ENCODE data around the gene CPSF4L. TPM values are rescaled to one million over a fixed set of nuclear protein-coding genes. Genes with fewer than 3 reads are reported as not detected.

CPSF4L gene
- polyA plus RNA-seq, 4 donors = 0.17 to 0.26 TPM; not detected in 2

DNA sequence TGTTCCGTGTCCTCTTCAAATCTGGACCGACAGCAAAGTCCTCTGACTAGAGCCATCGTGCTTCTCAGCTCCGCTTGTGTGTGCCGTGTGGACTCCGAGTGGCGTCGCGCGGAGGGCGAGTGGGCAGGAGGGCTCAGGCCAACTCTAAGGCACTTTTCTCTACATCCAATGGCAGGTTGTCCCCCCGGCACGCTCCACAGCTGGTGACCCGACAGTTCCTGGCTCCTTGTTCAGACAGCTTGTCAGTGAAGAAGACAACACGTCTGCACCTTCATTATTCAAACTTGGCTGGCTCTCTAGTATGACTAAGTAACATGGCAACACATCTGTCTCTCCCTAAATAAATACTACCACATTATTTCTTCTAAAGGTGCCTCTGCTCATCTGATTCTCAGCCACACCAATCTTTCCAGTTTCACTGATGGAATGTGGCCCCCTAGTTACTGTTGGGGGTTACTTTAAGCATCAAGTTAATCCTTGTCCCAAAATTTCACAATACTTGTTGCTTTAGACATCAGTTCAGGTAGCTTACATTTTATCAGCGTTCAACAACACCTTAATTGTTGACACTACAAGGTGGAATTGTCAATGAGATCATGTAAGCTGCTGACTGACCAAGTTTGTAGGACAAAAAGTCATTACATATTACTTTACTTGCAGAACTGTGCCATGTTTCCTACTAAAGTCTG, 53.4 kb downstream of the CPSF4L start:
- DNase-seq (ENCODE audit: low read depth in 4 of 4, low spot score in 3 of 4) = no peak

DNA sequence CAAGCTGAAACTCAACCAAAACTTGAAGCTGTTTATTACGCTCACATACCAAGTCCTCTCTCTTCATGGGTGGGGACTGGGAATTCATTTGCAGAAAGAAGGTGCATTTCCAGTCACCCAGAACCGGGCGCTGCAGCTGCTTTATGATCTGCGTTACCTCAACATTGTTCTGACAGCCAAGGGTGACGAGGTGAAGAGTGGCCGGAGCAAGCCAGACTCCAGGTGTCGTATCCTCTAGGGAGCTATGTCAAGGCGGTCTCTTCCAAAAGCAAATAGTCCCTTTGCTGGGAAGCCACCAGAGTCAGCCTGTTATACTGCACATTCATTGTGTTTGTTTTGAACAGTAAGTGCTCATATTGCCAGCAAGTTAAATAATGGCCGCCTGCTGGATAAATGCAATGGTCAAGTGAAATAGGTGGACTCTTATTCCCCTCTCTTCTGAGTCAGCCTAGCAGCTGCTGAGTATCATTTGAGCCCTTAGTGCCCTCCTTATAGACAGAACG, 56.2 kb downstream of the CPSF4L start:
- DNase-seq (ENCODE audit: low read depth in 4 of 4, low spot score in 3 of 4) = no peak

DNA sequence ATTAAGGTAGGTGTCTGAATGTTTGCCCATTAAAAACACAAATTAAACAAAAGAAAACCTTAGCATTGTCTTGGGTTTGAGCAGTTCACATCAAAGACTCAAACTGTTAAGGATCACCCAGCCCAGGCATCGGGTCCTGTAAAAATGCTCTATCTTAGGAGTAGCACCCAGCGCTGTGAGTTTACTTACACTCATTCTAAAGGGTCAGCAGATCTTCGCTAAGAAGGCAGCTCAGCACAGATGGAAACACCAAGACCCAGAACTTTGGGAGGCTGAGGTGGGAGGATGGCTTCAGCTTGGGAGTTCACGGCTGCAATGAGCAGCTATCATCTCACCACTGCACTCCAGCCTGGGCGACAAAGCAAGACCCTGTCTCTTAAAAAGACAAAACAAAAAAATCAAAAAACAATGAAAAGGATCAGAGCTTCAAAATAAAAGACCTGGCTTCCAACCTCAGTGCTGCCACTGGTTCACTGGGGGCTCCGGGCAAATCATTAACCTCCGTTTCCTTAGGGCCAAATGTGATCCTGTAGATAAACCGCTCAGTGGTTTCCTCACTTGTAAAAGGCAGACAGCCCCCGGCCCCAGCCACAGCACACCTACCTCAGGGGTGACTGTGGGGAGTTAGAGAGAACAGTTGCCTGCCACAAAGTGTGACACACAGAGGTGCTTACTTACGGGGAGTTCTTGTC, 57.7 kb downstream of the CPSF4L start:
- DNase-seq (ENCODE audit: low read depth in 4 of 4, low spot score in 3 of 4) = no peak

DNA sequence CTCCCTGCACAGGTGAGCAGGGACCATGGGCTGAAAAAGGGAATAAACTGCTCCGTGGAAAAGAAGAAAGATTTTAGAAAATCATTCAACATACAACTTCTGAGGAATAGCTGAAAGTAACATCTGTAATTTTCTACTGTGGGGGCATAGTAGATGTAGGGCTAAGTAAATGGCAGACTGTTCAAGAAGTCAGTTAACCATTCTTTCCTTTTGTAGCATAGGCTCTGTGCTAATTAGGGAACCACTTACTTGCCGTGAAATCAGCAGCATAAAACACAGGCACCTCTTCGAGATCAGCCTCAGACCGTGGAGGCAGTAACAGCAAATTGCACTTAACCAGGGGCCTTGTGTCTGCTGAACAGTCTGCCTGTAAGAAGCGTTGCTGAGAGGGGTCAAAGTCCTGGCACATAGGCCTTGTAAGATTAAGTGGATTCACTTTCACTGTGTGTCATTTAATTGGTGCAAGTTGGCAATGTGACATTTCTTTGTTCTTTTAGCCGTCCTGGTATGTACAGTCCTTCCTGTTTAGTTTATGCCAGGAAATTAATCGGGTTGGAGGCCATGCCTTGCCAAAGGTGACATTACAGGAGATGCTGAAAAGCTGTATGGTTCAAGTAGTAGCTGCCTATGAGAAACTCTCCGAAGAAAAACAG, 58.4 kb downstream of the CPSF4L start:
- peak in 1 of 4 donors; percentile 36 for DNase-seq (ENCODE audit: low read depth in 4 of 4, low spot score in 3 of 4)

DNA sequence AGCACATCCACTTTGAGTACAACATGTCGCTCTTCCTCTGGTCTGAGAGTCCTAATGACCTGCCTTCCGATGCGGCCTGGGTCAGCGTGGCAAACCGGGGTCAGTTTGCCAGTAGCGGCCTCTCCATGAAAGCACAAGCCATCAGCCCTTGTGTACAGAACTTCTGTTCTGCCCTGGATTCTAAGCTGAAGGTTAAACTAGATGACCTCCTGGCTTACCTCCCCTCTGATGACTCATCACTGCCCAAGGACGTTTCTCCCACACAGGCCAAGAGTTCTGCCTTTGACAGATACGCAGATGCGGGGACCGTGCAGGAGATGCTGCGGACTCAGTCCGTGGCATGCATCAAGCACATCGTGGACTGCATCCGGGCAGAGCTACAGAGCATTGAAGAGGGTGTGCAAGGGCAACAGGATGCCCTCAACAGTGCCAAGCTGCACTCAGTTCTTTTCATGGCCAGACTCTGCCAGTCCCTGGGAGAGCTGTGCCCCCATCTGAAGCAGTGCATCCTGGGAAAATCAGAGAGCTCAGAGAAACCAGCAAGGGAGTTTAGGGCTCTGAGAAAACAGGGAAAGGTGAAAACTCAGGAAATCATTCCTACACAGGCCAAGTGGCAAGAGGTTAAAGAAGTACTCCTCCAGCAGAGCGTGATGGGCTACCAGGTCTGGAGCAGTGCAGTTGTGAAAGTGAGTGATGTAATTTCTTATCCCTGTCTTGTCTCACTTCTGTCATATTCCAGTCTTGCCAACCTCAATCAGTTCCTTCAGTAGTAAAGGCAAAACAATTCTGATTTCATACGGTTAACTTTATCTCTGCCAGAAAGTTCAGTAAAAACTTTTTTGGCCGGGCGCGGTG, 60.2 kb downstream of the CPSF4L start:
- no peak for DNase-seq (ENCODE audit: low read depth in 4 of 4, low spot score in 3 of 4)

DNA sequence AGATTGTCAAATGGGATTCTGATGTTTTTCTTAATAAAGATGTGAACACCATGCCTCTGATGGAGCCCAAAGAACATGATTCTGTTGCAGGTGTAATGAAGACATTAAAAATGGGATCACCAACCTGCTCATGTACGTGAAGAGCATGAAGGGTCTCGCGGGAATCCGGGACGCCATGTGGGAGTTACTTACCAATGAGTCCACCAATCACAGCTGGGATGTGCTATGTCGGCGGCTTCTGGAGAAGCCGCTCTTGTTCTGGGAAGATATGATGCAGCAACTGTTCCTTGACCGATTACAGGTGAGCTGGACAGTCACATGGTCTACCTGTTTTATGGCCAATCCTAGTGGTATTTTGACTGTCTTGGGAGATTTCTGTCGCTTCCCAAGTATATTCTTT, 61.2 kb downstream of the CPSF4L start:
- no peak for DNase-seq (ENCODE audit: low read depth in 4 of 4, low spot score in 3 of 4)

DNA sequence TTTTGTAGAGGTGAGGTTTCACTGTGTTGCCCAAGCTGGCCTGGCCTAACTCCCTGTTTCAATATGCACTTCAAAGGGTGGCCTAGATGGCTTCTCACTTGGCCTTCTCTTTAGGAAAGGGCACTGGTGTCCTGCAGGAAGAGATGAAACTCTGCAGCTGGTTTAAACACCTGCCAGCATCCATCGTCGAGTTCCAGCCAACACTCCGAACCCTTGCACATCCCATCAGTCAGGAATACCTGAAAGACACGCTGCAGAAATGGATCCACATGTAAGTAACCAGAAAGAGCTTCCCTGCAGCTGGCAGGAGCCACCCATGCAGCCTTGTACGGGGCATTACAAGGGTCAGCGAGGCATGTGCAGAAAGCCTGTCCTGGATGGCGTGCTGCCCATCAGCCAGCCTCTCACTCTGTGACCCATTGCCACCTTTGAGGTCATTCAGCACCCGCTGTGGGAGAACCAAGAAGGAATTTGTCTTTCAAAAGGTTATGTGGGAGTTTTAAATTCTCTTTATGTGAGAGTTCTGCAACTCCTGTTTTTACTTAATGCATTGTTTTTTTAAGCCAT, 61.8 kb downstream of the CPSF4L start:
- no peak for DNase-seq (ENCODE audit: low read depth in 4 of 4, low spot score in 3 of 4)

DNA sequence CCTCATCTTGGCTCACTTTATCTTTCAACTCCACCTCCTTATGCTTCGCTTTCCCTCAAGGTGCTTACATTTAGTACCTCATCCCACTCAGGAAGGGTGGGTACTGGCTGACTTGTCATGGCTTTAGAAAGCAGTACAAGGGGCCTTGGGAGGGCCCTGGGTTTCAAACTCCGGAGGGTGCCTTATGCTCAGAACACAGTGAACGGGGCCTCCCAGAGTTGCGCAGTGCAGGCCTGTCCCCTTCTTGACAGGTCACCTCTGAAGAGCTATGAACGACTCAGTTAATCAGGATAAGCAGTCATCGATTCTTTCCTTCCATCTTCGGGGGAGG, 62.8 kb downstream of the CPSF4L start:
- DNase-seq (ENCODE audit: low read depth in 4 of 4, low spot score in 3 of 4) = no peak

Other genes with a start within 250 kb of the CPSF4L start
- 10 to 100 TPM; 27.6 to 29.1 (median 28.4) TPM for gene SLC39A11, start 169.2 kb downstream of the CPSF4L start, polyA plus RNA-seq (ENCODE audit: insufficient read length in 4 of 4)
- gene SSTR2, start 96.9 kb downstream of the CPSF4L start, polyA plus RNA-seq (ENCODE audit: insufficient read length in 4 of 4) = 1 to 10 TPM; 2.0 to 2.6 (median 2.2) TPM
- 10 to 100 TPM; 43.5 to 61.0 (median 45.5) TPM for gene COG1, start 68.8 kb downstream of the CPSF4L start, polyA plus RNA-seq (ENCODE audit: insufficient read length in 4 of 4)
- gene CDC42EP4, start 50.1 kb upstream of the CPSF4L start, polyA plus RNA-seq (ENCODE audit: insufficient read length in 4 of 4) = 10 to 100 TPM; 46.1 to 52.8 (median 50.8) TPM